CD4-positive, alpha-beta T cell (primary cell): ENCODE results near the gene GPA33. TPM values are rescaled to one million over a fixed set of nuclear protein-coding genes. Genes with fewer than 3 reads are reported as not detected.

ENCODE experiments used
- ATAC-seq: fragments of 200-7000 bp; cut with Tn5 transposase; one replicate; pipeline ENCODE4 v1.10.0; 2022; ENCODE audit warnings: mild to moderate bottlenecking; ENCODE audit not compliant: poor library complexity
- CTCF ChIA-PET: fragments of 350-600 bp; sonication (Branson Sonifier 250); formaldehyde crosslinking; loops from one replicate; lab custom pipeline; 2021; ENCODE audit warnings: antibody characterized with exemption, inconsistent platforms; lab: Charles Lee
- POLR2A ChIA-PET: fragments of 350-600 bp; sonication (Branson Sonifier 250); formaldehyde crosslinking; loops from one replicate; lab custom pipeline; 2021; ENCODE audit warnings: antibody characterized with exemption, inconsistent platforms; lab: Charles Lee
- DNase-seq, 14 experiments: peaks; one replicate each; pipeline ENCODE4 v3.0.0-alpha.2; 2013 to 2020; ENCODE audit warnings: mixed read lengths in 2 of 14
- H3K27ac ChIP-seq, 2 donors: one replicate each; pipeline versions ENCODE4 v1.5.1 to v1.7.0; 2013; ENCODE audit warnings: low read length in 2 of 2, low read depth in 1 of 2, mild to moderate bottlenecking in 1 of 2
- H3K27me3 ChIP-seq, 2 experiments: 1 replicate in 1 of 2; 2 replicates in 1 of 2; pipeline versions ENCODE4 v1.6.1 to v1.7.0; 2013; ENCODE audit warnings: low read length in 2 of 2, control low read depth in 1 of 2, mild to moderate bottlenecking in 1 of 2, moderate library complexity in 1 of 2; ENCODE audit not compliant: insufficient read depth in 2 of 2, control insufficient read depth in 1 of 2
- H3K36me3 ChIP-seq: one replicate; pipeline ENCODE4 v1.6.1; 2013; ENCODE audit warnings: low read length, control low read depth; ENCODE audit not compliant: insufficient read depth
- H3K4me1 ChIP-seq: one replicate; pipeline ENCODE4 v1.6.1; 2013; ENCODE audit warnings: low read length, control low read depth; ENCODE audit not compliant: insufficient read depth
- H3K4me3 ChIP-seq: one replicate; pipeline ENCODE4 v1.5.1; 2013; ENCODE audit warnings: mild to moderate bottlenecking, low read length, moderate library complexity
- H3K9me3 ChIP-seq, 2 experiments: 1 replicate in 1 of 2; 2 replicates in 1 of 2; pipeline versions ENCODE4 v1.6.1 to v1.7.0; 2013; ENCODE audit warnings: low read length in 2 of 2, mild to moderate bottlenecking in 2 of 2, control low read depth in 1 of 2, moderate library complexity in 1 of 2; ENCODE audit not compliant: control insufficient read depth in 1 of 2, insufficient read depth in 1 of 2
- H3K27ac Mint-ChIP-seq: one replicate; pipeline ENCODE4 v1.8.0; 2020; ENCODE audit warnings: mixed read lengths
- H3K27me3 Mint-ChIP-seq: one replicate; pipeline ENCODE4 v1.8.0; 2021; ENCODE audit warnings: mixed read lengths
- H3K36me3 Mint-ChIP-seq: one replicate; pipeline ENCODE4 v1.8.0; 2021; ENCODE audit warnings: low read depth, mixed read lengths
- H3K4me1 Mint-ChIP-seq: one replicate; pipeline ENCODE4 v1.8.0; 2021; ENCODE audit warnings: low read depth, mixed read lengths
- H3K4me3 Mint-ChIP-seq: one replicate; pipeline ENCODE4 v1.8.0; 2020; ENCODE audit warnings: mild to moderate bottlenecking, mixed read lengths
- H3K9me3 Mint-ChIP-seq: one replicate; pipeline ENCODE4 v1.8.0; 2020; ENCODE audit warnings: mixed read lengths
- CTCF ChIP-seq: fragments of 200-600 bp; IDR thresholded peaks from one replicate; pipeline ENCODE4 v1.8.0; 2022; ENCODE audit warnings: antibody characterized with exemption, mild to moderate bottlenecking
- intact Hi-C, 2 experiments: fragments of 100-400 bp; cut with DNase I in 1 of 2; cut with micrococcal nuclease in 1 of 2; formaldehyde crosslinking; loops; one replicate each; pipeline versions ENCODE4 v1.15.1 to v1.9.0; 2023 to 2025; cut with DNase I, micrococcal nuclease
- total RNA-seq, 174 experiments: library from RNA in 2 of 174; stranded (reverse) in 2 of 174; gene quantifications; one replicate each; pipeline ENCODE4 v1.2.3 and lab custom pipeline; 2021 to 2026

The GPA33 gene
- total RNA-seq, 2 experiments from 2014 or later, result 4.8 to 5.0 TPM

- no peak for TF ChIP-seq CTCF
- Mint-ChIP-seq H3K4me3 (peak overlapping the region; percentile 84), H3K36me3 (peaks cover 3% of the 10 kb centered on the region), H3K4me1 (peaks cover 67% of the 10 kb centered on the region), H3K27ac (peak overlapping the region; percentile 98), H3K9me3 (no peaks in the 10 kb centered on the region), H3K27me3 (no peaks in the 10 kb centered on the region)
- Histone ChIP-seq H3K36me3 (no peaks in the 10 kb centered on the region), H3K4me3 (peak overlapping the region; percentile 48), H3K27ac (peak overlapping the region; percentile 82 to 90), H3K27me3 (no peaks in the 10 kb centered on the region), H3K4me1 (peaks cover 43% of the 10 kb centered on the region), H3K9me3 (no peaks in the 10 kb centered on the region)
- ATAC-seq, result no peak
- CTCF ChIA-PET, result interaction anchor here (1.0 to 1.2 kb wide), 3 partner anchors 31 to 180 kb away, joined by 3 to 4 read pairs (median 3); no protein-coding TSS in a partner anchor
- DNase-seq, result no peak
- POLR2A ChIA-PET, result interaction anchor here (0.5 to 4.5 kb wide), 14 partner anchors 11 to 428 kb away, joined by 3 to 30 read pairs (median 5); partner anchors contain the start of genes CD247 and POU2F1
- intact Hi-C loops, result loop anchor here in 1 of 2 experiments (2.0 to 10.0 kb wide), 2 partner anchors 31 to 135 kb away; partner anchors contain the start of gene POU2F1
Measured at GRCh38 chr1:167089939-167090313, 251 bp downstream of the GPA33 start.

GRCh38 chr1:167088746-167089417 lies 1.3 kb downstream of the GPA33 start:
- no peaks in the 10 kb centered on the region for H3K9me3 Mint-ChIP-seq
- peak overlapping the region; percentile 98 for H3K27ac Mint-ChIP-seq
- H3K27ac ChIP-seq, result peak overlapping the region; percentile 82 to 90
- ATAC-seq (no peak), DNase-seq (no peak)
- peaks cover 3% of the 10 kb centered on the region for H3K36me3 Mint-ChIP-seq
- peaks cover 66% of the 10 kb centered on the region for H3K4me1 Mint-ChIP-seq
- POLR2A ChIA-PET, result interaction anchor here (0.6 to 4.5 kb wide), 6 partner anchors 10 to 131 kb away, joined by 3 to 30 read pairs (median 8); partner anchors contain the start of gene POU2F1
- peak overlapping the region; percentile 25 for H3K4me3 ChIP-seq
- H3K9me3 ChIP-seq, result no peaks in the 10 kb centered on the region
- peaks cover 43% of the 10 kb centered on the region for H3K4me1 ChIP-seq
- no peaks in the 10 kb centered on the region for H3K27me3 Mint-ChIP-seq
- peak overlapping the region; percentile 70 for H3K4me3 Mint-ChIP-seq
- CTCF ChIA-PET, result no interaction called here
- intact Hi-C loops, result no loop called here
- no peak for TF ChIP-seq CTCF
- no peaks in the 10 kb centered on the region for H3K36me3 ChIP-seq
- no peaks in the 10 kb centered on the region for H3K27me3 ChIP-seq

- CTCF ChIA-PET, result no interaction called here
- no peak for DNase-seq
- Histone ChIP-seq H3K4me1 (peaks cover 43% of the 10 kb centered on the region), H3K27ac (no peak overlapping the region), H3K9me3 (no peaks in the 10 kb centered on the region), H3K36me3 (no peaks in the 10 kb centered on the region), H3K27me3 (no peaks in the 10 kb centered on the region), H3K4me3 (no peak overlapping the region)
- no peak overlapping the region for H3K4me3 Mint-ChIP-seq
- H3K36me3 Mint-ChIP-seq, result peaks cover 7% of the 10 kb centered on the region
- intact Hi-C loops, result no loop called here
- no peak for ATAC-seq
- H3K27ac Mint-ChIP-seq, result peak overlapping the region; percentile 98
- H3K4me1 Mint-ChIP-seq, result peaks cover 51% of the 10 kb centered on the region
- H3K9me3 Mint-ChIP-seq, result no peaks in the 10 kb centered on the region
- POLR2A ChIA-PET, result interaction anchor here (1.0 kb wide), 1 partner anchor 24 kb away, joined by 3 read pairs; no protein-coding TSS in a partner anchor
- TF ChIP-seq CTCF, result no peak
- H3K27me3 Mint-ChIP-seq, result no peaks in the 10 kb centered on the region
Measured at GRCh38 chr1:167086768-167087167, 3.4 kb downstream of the GPA33 start.
